ENCODE measurements around the gene GCC2.

DNA sequence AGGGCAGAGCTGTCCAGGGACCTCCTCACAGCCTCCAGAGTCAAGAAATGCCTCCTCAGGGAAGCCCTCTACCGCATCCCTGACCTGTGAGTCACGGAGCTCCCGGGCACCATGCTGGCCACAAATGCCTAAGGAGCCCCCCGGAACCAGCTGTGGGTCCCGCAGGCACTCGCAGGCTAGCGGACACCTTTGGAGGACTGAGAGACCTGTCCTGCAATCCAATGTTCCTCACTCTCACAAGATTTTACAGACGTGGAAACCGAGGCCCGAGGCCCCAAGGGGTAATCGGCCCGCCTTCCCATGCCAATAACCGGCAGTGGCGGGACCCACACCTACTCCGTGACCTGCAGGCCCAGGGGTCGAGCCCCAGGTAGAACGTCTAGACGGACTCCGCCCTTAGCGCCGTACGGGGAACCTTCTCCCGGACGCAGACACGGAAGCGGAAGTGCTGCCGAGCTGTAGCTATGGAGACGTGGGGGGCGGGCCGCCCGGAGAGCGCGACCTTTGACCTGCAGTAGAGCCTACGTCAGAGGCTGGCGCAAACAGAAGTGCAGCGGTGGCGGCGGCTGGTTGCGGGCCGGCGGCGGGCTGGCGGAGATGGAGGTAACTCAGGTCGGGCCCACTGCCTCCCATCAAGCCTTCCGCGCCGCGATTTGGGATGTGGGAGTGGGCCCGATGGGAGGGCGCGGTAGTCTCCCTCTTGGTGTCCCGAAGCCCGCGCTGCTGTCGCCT is at the start of gene GCC2:
- TF ChIP-seq EZH2 (IDR thresholded peaks at IDR 0.05; ENCODE audit: insufficient read depth, low read length) = no peak
- TF ChIP-seq CTCF (IDR thresholded peaks at IDR 0.05; ENCODE audit: insufficient read depth, low read depth, low read length) = no peak
